H1 (cell line): Measurements from ENCODE around the gene PIGH. TPM values are rescaled to one million over a fixed set of nuclear protein-coding genes. Genes with fewer than 3 reads are reported as not detected.

Source experiments
- CTCF ChIA-PET: fragments of 300-600 bp; sonication (Branson Sonifier 250); formaldehyde crosslinking; loops from one replicate; lab custom pipeline; 2021; ENCODE audit not compliant: partially characterized antibody; lab: Charles Lee
- POLR2A ChIA-PET: fragments of 300-600 bp; sonication (Branson Sonifier 250); formaldehyde crosslinking; loops from one replicate; lab custom pipeline; 2021; ENCODE audit warnings: inconsistent platforms; ENCODE audit not compliant: partially characterized antibody; lab: Charles Lee
- DNase-seq, 2 experiments: peaks; one replicate each; pipeline versions ENCODE4 v3.0.0 to v3.0.0-alpha.2; 2010 to 2022; ENCODE audit warnings: low spot score in 2 of 2, low read depth in 1 of 2, mixed read lengths in 1 of 2
- FAIRE-seq: peaks from 2 replicates; lab custom pipeline; 2011; peaks lifted over from hg19 to GRCh38; lab: Jason Lieb, UNC
- H2AFZ ChIP-seq: 2 replicates; pipeline ENCODE4 v1.8.1; 2012; ENCODE audit warnings: low read length, inconsistent platforms
- H2AK5ac ChIP-seq: 2 replicates; pipeline ENCODE4 v1.6.1; 2013; ENCODE audit warnings: low read depth, low read length
- H2BK120ac ChIP-seq: replicated peaks from 2 replicates; pipeline ENCODE3; 2013; ENCODE audit warnings: low read depth, low read length, inconsistent platforms
- H2BK12ac ChIP-seq: 2 replicates; pipeline ENCODE4 v1.6.1; 2013; ENCODE audit warnings: low read depth, low read length
- H2BK15ac ChIP-seq: 2 replicates; pipeline ENCODE4 v1.6.1; 2013; ENCODE audit warnings: low read length
- H2BK20ac ChIP-seq: 2 replicates; pipeline ENCODE4 v1.6.1; 2013; ENCODE audit warnings: low read length
- H2BK5ac ChIP-seq: 2 replicates; pipeline ENCODE4 v1.6.1; 2013; ENCODE audit warnings: low read depth, low read length
- H3K14ac ChIP-seq: 2 replicates; pipeline ENCODE4 v1.6.1; 2013; ENCODE audit warnings: inconsistent platforms; ENCODE audit not compliant: insufficient read length
- H3K18ac ChIP-seq: 2 replicates; pipeline ENCODE4 v1.6.1; 2013; ENCODE audit warnings: low read length; ENCODE audit errors: extremely low read depth
- H3K23ac ChIP-seq: 2 replicates; pipeline ENCODE4 v1.6.1; 2013; ENCODE audit warnings: inconsistent platforms; ENCODE audit not compliant: insufficient read length
- H3K23me2 ChIP-seq: 2 replicates; pipeline ENCODE4 v1.6.1; 2013; ENCODE audit warnings: low read depth, low read length
- H3K27ac ChIP-seq: 2 replicates; pipeline ENCODE4 v1.6.1; 2011; ENCODE audit warnings: low read depth, low read length, inconsistent platforms
- H3K27me3 ChIP-seq, 4 experiments: replicated peaks in 1 of 4; 1 replicate in 1 of 4; 2 replicates in 3 of 4; pipeline versions ENCODE4 v1.6.1 to v1.8.1; 2011 to 2013; ENCODE audit warnings: low read length in 3 of 4, mild to moderate bottlenecking in 3 of 4, inconsistent platforms in 2 of 4, mixed read lengths in 2 of 4, moderate library complexity in 1 of 4; ENCODE audit not compliant: control insufficient read depth in 3 of 4, insufficient read depth in 3 of 4; ENCODE audit errors: extremely low read depth in 1 of 4
- H3K36me3 ChIP-seq, 4 experiments: 2 replicates each; pipeline versions ENCODE4 v1.6.1 to v1.8.1; 2011 to 2013; ENCODE audit warnings: mild to moderate bottlenecking in 4 of 4, low read length in 3 of 4, moderate library complexity in 2 of 4, control low read depth in 1 of 4, inconsistent platforms in 1 of 4; ENCODE audit not compliant: insufficient read depth in 4 of 4, control insufficient read depth in 2 of 4
- H3K4ac ChIP-seq: replicated peaks from 2 replicates; pipeline ENCODE3; 2013; ENCODE audit warnings: low read length, low read depth, mixed read lengths, inconsistent platforms; ENCODE audit not compliant: insufficient read length
- H3K4me1 ChIP-seq, 4 experiments: replicated peaks in 1 of 4; 1 replicate in 1 of 4; 2 replicates in 3 of 4; pipeline versions ENCODE4 v1.6.1 to v1.8.1; 2011 to 2013; ENCODE audit warnings: low read length in 3 of 4, inconsistent platforms in 2 of 4, mixed read lengths in 1 of 4; ENCODE audit not compliant: insufficient read depth in 4 of 4, control insufficient read depth in 3 of 4
- H3K4me2 ChIP-seq, 2 experiments: 2 replicates each; pipeline versions ENCODE4 v1.6.1 to v1.8.1; 2011 to 2013; ENCODE audit warnings: low read depth in 2 of 2, low read length in 2 of 2, control low read depth in 1 of 2, inconsistent platforms in 1 of 2, mild to moderate bottlenecking in 1 of 2; ENCODE audit not compliant: insufficient read depth in 1 of 2
- H3K4me3 ChIP-seq, 4 experiments: fragments of 200-600, 300-600 bp in 1 of 4; sonication (generic), shearing (Covaris generic), sonication (Bioruptor Twin) in 1 of 4; 2 replicates each; pipeline versions ENCODE4 v1.5.1 to v1.8.1; 2011 to 2016; ENCODE audit warnings: low read length in 4 of 4, low read depth in 3 of 4, control low read depth in 2 of 4, inconsistent platforms in 2 of 4, mild to moderate bottlenecking in 2 of 4, mixed read lengths in 1 of 4, moderate library complexity in 1 of 4; ENCODE audit not compliant: insufficient read depth in 2 of 4; ENCODE audit errors: extremely low read depth in 1 of 4
- H3K56ac ChIP-seq: replicated peaks from 2 replicates; pipeline ENCODE3; 2013; ENCODE audit warnings: low read depth, mild to moderate bottlenecking, mixed read lengths, low read length, inconsistent platforms; ENCODE audit not compliant: insufficient read length
- H3K79me1 ChIP-seq: 2 replicates; pipeline ENCODE4 v1.6.1; 2013; ENCODE audit warnings: low read depth, low read length, control low read depth
- H3K79me2 ChIP-seq, 2 experiments: 2 replicates each; pipeline versions ENCODE4 v1.6.1 to v1.8.1; 2012 to 2013; ENCODE audit warnings: low read length in 2 of 2, mild to moderate bottlenecking in 2 of 2, inconsistent platforms in 1 of 2; ENCODE audit not compliant: insufficient read depth in 2 of 2, control insufficient read depth in 1 of 2
- H3K9ac ChIP-seq, 4 experiments: replicated peaks in 1 of 4; 1 replicate in 1 of 4; 2 replicates in 3 of 4; pipeline versions ENCODE4 v1.6.1 to v1.8.1; 2011 to 2013; ENCODE audit warnings: low read depth in 3 of 4, low read length in 3 of 4, control low read depth in 2 of 4, mild to moderate bottlenecking in 2 of 4, moderate library complexity in 2 of 4, inconsistent platforms in 1 of 4; ENCODE audit errors: extremely low read depth in 1 of 4
- H3K9me3 ChIP-seq, 2 experiments: 2 replicates each; pipeline versions ENCODE4 v1.6.1 to v1.8.1; 2012 to 2013; ENCODE audit warnings: mild to moderate bottlenecking in 2 of 2, moderate library complexity in 2 of 2, control low read depth in 1 of 2, inconsistent platforms in 1 of 2, low read depth in 1 of 2, low read length in 1 of 2, mixed read lengths in 1 of 2; ENCODE audit not compliant: insufficient read depth in 2 of 2
- H4K20me1 ChIP-seq, 2 experiments: replicated peaks in 1 of 2; 2 replicates each; pipeline versions ENCODE3 to v1.8.1; 2011 to 2013; ENCODE audit warnings: inconsistent platforms in 2 of 2, low read length in 2 of 2, mild to moderate bottlenecking in 1 of 2; ENCODE audit not compliant: insufficient read depth in 2 of 2, control insufficient read depth in 1 of 2
- H4K5ac ChIP-seq: 2 replicates; pipeline ENCODE4 v1.6.1; 2013; ENCODE audit warnings: low read length, low read depth, mixed read lengths, inconsistent platforms; ENCODE audit not compliant: insufficient read length
- H4K8ac ChIP-seq: 2 replicates; pipeline ENCODE4 v1.8.0; 2013; ENCODE audit warnings: mild to moderate bottlenecking, moderate library complexity, low read length, inconsistent platforms; ENCODE audit not compliant: insufficient read depth; ENCODE audit errors: extremely low read depth
- H4K91ac ChIP-seq: replicated peaks from 2 replicates; pipeline ENCODE3; 2013; ENCODE audit warnings: low read length, mixed read lengths, inconsistent platforms; ENCODE audit not compliant: insufficient read length
- CTBP2 ChIP-seq: IDR thresholded peaks from 2 replicates; pipeline ENCODE4 v1.7.0; 2011; ENCODE audit warnings: borderline replicate concordance, mild to moderate bottlenecking, moderate library complexity, mixed read lengths, low read length; ENCODE audit not compliant: insufficient read depth, insufficient read length
- CTCF ChIP-seq, 3 experiments: IDR thresholded peaks; 1 replicate in 2 of 3; 2 replicates in 1 of 3; pipeline versions ENCODE4 v1.5.1 to v1.6.1; 2011; ENCODE audit warnings: low read length in 3 of 3, mild to moderate bottlenecking in 3 of 3, inconsistent platforms in 2 of 3, low read depth in 1 of 3, moderate library complexity in 1 of 3; ENCODE audit not compliant: insufficient read depth in 1 of 3; ENCODE audit errors: control extremely low read depth in 1 of 3
- EZH2 ChIP-seq: fragments of 200-600 bp; sonication (generic); IDR thresholded peaks from 2 replicates; pipeline ENCODE4 v1.7.1; 2012; ENCODE audit warnings: low read depth, mild to moderate bottlenecking, moderate library complexity, low read length, inconsistent platforms; ENCODE audit not compliant: severe bottlenecking
- PHF8 ChIP-seq: fragments of 200-600 bp; sonication (generic); conservative IDR thresholded peaks from 2 replicates; pipeline ENCODE4 v1.7.1; 2012; ENCODE audit warnings: low read depth, mild to moderate bottlenecking, inconsistent platforms, low read length, moderate library complexity
- POLR2A ChIP-seq, 2 experiments: IDR thresholded peaks; 1 replicate in 1 of 2; 2 replicates in 1 of 2; pipeline ENCODE4 v1.6.1; 2011; ENCODE audit warnings: low read depth in 2 of 2, low read length in 2 of 2, mild to moderate bottlenecking in 2 of 2; ENCODE audit errors: control extremely low read depth in 1 of 2
- RAD21 ChIP-seq, 2 experiments: IDR thresholded peaks in 1 of 2; conservative IDR thresholded peaks in 1 of 2; 2 replicates each; pipeline ENCODE4 v1.6.1; 2011; ENCODE audit warnings: low read depth in 2 of 2, low read length in 2 of 2, improper control_type of control experiment in 1 of 2, inconsistent platforms in 1 of 2, mild to moderate bottlenecking in 1 of 2, moderate library complexity in 1 of 2
- RNF2 ChIP-seq: fragments of 200-900, 300-1000 bp; sonication (generic); IDR thresholded peaks from 2 replicates; pipeline ENCODE4 v1.7.1; 2016; ENCODE audit warnings: borderline replicate concordance, low read depth, mild to moderate bottlenecking, antibody characterized with exemption, low read length; ENCODE audit not compliant: poor library complexity, severe bottlenecking; ENCODE audit errors: missing control alignments
- RXRA ChIP-seq: IDR thresholded peaks from 2 replicates; pipeline ENCODE4 v1.6.1; 2011; ENCODE audit warnings: low read depth, mild to moderate bottlenecking, low read length, moderate library complexity; ENCODE audit not compliant: insufficient read depth
- SP1 ChIP-seq: IDR thresholded peaks from 2 replicates; pipeline ENCODE4 v1.6.1; 2011; ENCODE audit warnings: low read depth, low read length
- ZNF274 ChIP-seq: IDR thresholded peaks from 2 replicates; pipeline ENCODE4 v1.7.0; 2012; ENCODE audit warnings: low read length, borderline replicate concordance; ENCODE audit errors: extremely low read depth
- WGBS, 2 experiments: shearing (Covaris generic) in 1 of 2; methylation state at CpG; one replicate each; pipeline versions ENCODE4 v1.1.6 to v1.1.7; 2013 to 2015; ENCODE audit warnings: low lambda C conversion rate in 2 of 2, mixed read lengths in 2 of 2, inconsistent platforms in 1 of 2, low coverage in 1 of 2, missing lambda C conversion rate in 1 of 2; ENCODE audit not compliant: insufficient replicate concordance in 2 of 2, insufficient coverage in 1 of 2, insufficient read length in 1 of 2; ENCODE audit errors: extremely low coverage in 1 of 2, missing lambda C conversion rate in 1 of 2; 5-methylcytosine and 5-hydroxymethylcytosine counted together
- polyA plus RNA-seq, 7 experiments: library from polyadenylated mRNA; depleted of rRNA in 3 of 7; stranded (reverse) in 5 of 7; unstranded in 2 of 7; fragments of >200 nt in 5 of 7; fragments of 200-250 nt in 2 of 7; gene quantifications; 1 replicate in 5 of 7; 2 replicates in 1 of 7; 4 replicates in 1 of 7; pipeline versions ENCODE4 v1.2.1 to v1.2.3, GENCODE V29; 2011 to 2013; ENCODE audit warnings: missing spikeins in 2 of 7, mixed read lengths in 2 of 7
- total RNA-seq: library from RNA; stranded (reverse); fragmentation: NEBNext Ultra II Directional; extraction: Animal tissue kit (Norgen Biotek cat#: 25700); gene quantifications from 2 replicates; pipeline ENCODE4 v1.2.1, GENCODE V29; 2021

Gene PIGH
- total and polyA plus RNA-seq, 2 of the 8 experiments (the other 6 are each of a cell fraction or from before 2014, with no cell fraction given), result 7.2 to 8.6 TPM

- Histone ChIP-seq H2BK12ac (no peak overlapping the region), H3K18ac (no peak overlapping the region), H2AK5ac (no peak overlapping the region), H3K4me3 (no peak overlapping the region), H2BK20ac (no peak overlapping the region), H4K91ac (no peak overlapping the region), H2BK120ac (no peak overlapping the region), H3K4me2 (no peak overlapping the region), H3K27ac (no peak overlapping the region), H3K23ac (no peak overlapping the region), H3K56ac (no peak overlapping the region), H2BK5ac (no peak overlapping the region), H3K4me1 (no peaks in the 10 kb centered on the region), H4K20me1 (peaks cover 0 to under 1% of the 10 kb centered on the region in 2 experiments), H4K8ac (no peak overlapping the region), H3K79me2 (no peaks in the 10 kb centered on the region), H3K9me3 (no peaks in the 10 kb centered on the region), H3K36me3 (peaks cover 2 to 27% (median 19%) of the 10 kb centered on the region in 4 experiments), H3K23me2 (no peaks in the 10 kb centered on the region), H2AFZ (no peak overlapping the region), H3K79me1 (no peaks in the 10 kb centered on the region), H2BK15ac (no peak overlapping the region), H3K9ac (no peak overlapping the region), H3K14ac (no peak overlapping the region), H3K27me3 (no peaks in the 10 kb centered on the region), H4K5ac (no peak overlapping the region), H3K4ac (no peak overlapping the region)
- FAIRE-seq (no peak), DNase-seq (no peak)
- ChIA-PET CTCF (interaction anchor here (0.6 to 3.5 kb wide), 13 partner anchors 10 to 73 kb away, joined by 3 to 9 read pairs (median 4); partner anchors contain the start of gene PIGH), POLR2A (interaction anchor here (0.8 to 2.1 kb wide), 3 partner anchors 9 to 24 kb away, joined by 3 to 5 read pairs (median 3); partner anchors contain the start of gene ARG2)
- no CpG with 5 or more reads among the region's 1 CpG for WGBS, 2 experiments
- TF ChIP-seq RAD21 (IDR thresholded peaks at IDR 0.05 in 1 of 2, conservative IDR thresholded peaks at IDR 0.05 in 1 of 2; ENCODE audit: low read depth in 2 of 2, low read length in 2 of 2) (no peak), ZNF274 (no peak), RNF2 (no peak), EZH2 (no peak), CTCF (IDR thresholded peaks at IDR 0.05; ENCODE audit: control extremely low read depth in 1 of 3, insufficient read depth in 1 of 3, low read depth in 1 of 3, low read length in 3 of 3) (no peak), CTBP2 (no peak), PHF8 (no peak), SP1 (no peak), RXRA (no peak), POLR2A (IDR thresholded peaks at IDR 0.05; ENCODE audit: control extremely low read depth in 1 of 2, low read depth in 2 of 2, low read length in 2 of 2) (no peak)
These were observed 43.6 kb upstream of the PIGH start for GRCh38 chr14:67643713-67644112.
